ENCODE measurements around the gene CDH18.
"Not testable (repeated sequence)": the region's sequence is repeated elsewhere in the genome, so short reads cannot be mapped to it uniquely, and the experiment has no call there.

Gene CDH18

GRCh38 chr5:19782566-19782965 is 205.4 kb downstream of the CDH18 start:
- no peak overlapping the region for H3K4me3 ChIP-seq (ENCODE audit: low read length)
- no peak for DNase-seq (ENCODE audit: low read depth)
- no peak for TF ChIP-seq CTCF (conservative IDR thresholded peaks at IDR 0.05; ENCODE audit: low read length)

GRCh38 chr5:19777363-19777762 is 210.6 kb downstream of the CDH18 start:
- H3K4me3 ChIP-seq (ENCODE audit: low read length), result no peak overlapping the region
- DNase-seq (ENCODE audit: low read depth), result no peak
- TF ChIP-seq CTCF (conservative IDR thresholded peaks at IDR 0.05; ENCODE audit: low read length), result no peak

DNA sequence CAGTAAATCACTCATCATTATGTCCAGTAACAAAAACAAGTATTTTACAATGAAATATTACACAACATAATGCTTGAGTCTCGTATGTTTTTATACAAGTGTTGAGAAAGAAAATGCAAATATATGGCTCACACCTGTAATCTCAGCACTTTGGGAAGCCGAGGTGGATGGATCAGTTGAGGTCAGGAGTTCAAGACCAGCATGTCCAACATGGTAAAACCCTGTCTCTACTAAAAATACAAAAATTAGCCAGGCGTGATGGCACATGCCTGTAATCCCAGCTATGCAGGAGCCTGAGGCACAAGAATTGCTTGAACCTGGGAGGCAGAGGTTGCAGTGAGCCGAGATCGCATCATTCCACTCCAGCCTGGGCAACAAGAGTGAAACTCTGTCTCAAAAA is 211.1 kb downstream of the CDH18 start:
- DNase-seq (ENCODE audit: low read depth); H3K4me3 ChIP-seq (ENCODE audit: low read length): not testable (repeated sequence)

GRCh38 chr5:19771174-19771835 is 216.7 kb downstream of the CDH18 start:
- H3K4me3 ChIP-seq (ENCODE audit: low read length), result no peak overlapping the region
- no peak for DNase-seq (ENCODE audit: low read depth)
- TF ChIP-seq CTCF (conservative IDR thresholded peaks at IDR 0.05; ENCODE audit: low read length), result no peak

DNA sequence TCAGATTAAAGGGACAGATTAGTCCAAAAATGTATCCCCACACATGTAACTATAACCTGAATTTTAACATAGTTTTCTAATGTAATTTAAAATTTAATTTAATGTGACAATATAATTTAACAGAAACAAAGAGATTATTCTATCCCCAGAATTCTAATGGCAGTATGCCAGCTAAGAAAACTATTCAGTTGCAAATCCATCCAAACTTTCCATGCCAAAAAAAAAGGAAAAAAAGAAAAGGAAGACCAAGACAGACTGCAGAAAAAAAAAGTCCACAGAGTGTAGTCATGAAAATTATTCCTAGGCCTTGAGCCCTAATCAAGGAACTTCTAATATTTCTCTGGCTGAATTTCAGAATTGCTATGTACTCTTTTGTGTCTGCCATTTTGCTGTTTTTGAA is 217.6 kb downstream of the CDH18 start:
- H3K4me3 ChIP-seq (ENCODE audit: low read length), result no peak overlapping the region
- TF ChIP-seq CTCF (conservative IDR thresholded peaks at IDR 0.05; ENCODE audit: low read length), result no peak
- DNase-seq (ENCODE audit: low read depth), result no peak

- H3K4me3 ChIP-seq (ENCODE audit: low read length), result no peak overlapping the region
- no peak for DNase-seq (ENCODE audit: low read depth)
- no peak for TF ChIP-seq CTCF (conservative IDR thresholded peaks at IDR 0.05; ENCODE audit: low read length)
Measured at GRCh38 chr5:19767987-19768386, 220.0 kb downstream of the CDH18 start.

DNA sequence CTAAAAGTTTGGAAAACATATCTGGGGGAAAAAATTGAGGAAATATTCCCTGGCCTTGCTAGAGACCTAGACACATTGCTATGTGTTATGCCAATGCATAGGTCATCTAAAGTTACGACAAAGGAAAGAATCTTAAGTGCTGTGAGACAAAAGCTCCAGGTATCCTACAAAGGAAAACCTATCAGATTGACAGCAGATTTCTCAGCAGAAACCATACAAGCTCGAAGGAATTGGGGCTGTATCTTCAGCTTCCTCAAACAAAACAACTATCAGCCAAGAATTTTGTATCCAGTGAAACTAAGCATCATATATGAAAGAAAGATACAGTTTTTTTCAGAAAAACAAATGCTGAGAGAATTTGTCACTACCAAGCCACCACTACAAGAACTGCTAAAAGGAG is 234.4 kb downstream of the CDH18 start:
- TF ChIP-seq CTCF (conservative IDR thresholded peaks at IDR 0.05; ENCODE audit: low read length), result no peak
- no peak for DNase-seq (ENCODE audit: low read depth)

GRCh38 chr5:19751326-19751725 is 236.7 kb downstream of the CDH18 start:
- H3K4me3 ChIP-seq (ENCODE audit: low read length), result no peak overlapping the region
- TF ChIP-seq CTCF (conservative IDR thresholded peaks at IDR 0.05; ENCODE audit: low read length), result no peak
- no peak for DNase-seq (ENCODE audit: low read depth)

More for the DNA sequence above, 234.4 kb downstream of the CDH18 start:
- H3K4me3 ChIP-seq (ENCODE audit: low read length), result no peak overlapping the region

Measured in AG10803 (cell line).